COLO668 (cell line): ENCODE results near the gene FRS2.

Experiments used
- DNase-seq: peaks from one replicate; lab custom pipeline; 2025; ENCODE audit not compliant: unreplicated experiment; lab: John Stamatoyannopoulos, UW

Gene FRS2

DNA sequence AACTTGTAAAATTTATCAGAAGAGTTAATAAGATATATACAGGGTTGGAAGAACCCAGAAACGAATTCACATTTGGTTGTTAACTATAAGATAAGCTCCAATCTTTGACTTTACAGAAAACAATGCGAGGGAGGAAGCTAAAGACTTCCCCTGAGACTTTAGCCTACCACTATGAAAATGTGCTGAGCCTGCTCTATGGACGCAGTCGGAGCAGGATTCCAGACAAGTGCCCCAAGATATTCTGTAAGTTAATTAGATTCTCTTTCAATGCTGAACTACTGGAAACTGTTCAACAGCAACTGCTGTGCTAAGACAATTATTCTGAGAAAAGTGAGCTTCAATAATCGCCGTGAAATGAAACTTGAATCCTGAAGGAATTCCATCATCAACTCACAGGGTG lies 148.9 kb downstream of the FRS2 start:
- no peak for DNase-seq

DNA sequence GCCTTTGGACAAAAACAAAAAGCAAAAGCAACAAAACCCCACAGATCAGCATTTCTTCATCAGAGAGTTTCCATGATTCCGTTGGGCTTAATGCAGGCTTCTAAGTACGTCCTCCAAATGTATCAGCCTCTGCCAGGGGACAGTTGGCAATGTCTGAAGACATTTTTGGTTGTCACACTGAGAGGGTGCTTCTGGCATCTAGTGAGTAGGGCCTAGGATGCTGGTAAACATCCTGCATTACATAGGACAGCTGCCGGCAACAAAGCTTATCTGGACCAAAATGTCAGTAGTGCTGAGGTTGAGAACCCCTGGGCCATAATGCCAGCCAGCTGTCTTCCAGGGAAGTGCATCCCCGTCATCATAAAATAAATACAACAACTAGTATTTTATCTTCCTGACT lies 149.9 kb downstream of the FRS2 start:
- DNase-seq = no peak

DNA sequence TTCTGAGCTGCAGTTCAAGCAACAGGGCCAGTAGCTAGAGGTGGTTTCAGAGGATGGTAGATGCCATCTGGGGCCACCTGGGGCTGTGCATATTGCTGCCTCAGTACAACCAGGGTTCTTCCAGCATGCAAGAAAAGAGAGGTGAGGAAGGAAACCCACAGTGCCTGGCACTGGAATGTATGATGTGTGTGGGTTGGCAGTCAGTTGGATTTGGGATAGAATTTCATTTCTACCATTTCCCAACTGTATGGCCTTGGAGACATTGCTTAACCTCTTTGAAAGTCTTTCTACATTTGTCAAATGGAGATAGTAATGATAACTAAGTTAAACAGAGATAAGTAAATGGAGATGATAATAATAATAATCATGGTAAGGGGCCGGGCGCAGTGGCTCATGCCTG lies 150.7 kb downstream of the FRS2 start:
- no peak for DNase-seq

DNA sequence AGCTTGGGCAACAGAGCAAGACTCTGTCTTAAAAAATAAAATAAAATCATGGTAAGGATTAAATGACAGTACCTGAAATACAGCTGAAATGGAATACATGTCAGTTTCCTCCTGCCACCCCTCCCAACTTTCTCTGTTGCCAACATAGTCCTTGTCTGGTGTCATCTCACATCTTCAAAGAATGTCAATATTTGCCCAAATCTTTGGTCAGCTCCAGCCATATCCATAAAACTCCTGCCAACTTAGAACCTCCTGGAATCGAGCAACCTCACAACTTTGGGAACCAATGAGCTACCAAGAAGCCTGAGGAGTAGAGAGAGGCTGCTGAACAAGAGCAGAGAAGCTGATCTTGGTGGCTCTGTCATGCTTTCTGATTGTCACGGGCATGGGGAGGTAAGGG lies 151.4 kb downstream of the FRS2 start:
- DNase-seq = no peak

DNA sequence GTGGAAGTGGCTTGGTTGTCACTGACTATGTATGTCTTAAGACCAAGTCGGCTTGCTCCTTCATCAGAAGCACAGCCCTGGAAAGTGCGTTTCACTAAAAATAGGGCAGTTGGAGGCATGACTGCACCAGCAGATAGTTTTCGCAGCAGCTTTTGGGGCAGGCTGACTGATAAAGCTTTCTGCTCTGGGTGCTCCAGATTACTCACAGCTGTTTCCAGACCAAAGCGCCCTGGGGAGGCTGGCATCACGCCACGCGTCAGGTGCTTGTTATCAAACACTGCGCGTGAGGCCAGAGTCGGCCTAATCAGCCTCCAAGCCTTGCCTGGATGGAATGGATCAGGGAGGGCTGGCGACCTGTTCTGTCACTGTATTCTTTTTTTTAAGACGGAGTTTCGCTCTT lies 153.8 kb downstream of the FRS2 start:
- DNase-seq = no peak

DNA sequence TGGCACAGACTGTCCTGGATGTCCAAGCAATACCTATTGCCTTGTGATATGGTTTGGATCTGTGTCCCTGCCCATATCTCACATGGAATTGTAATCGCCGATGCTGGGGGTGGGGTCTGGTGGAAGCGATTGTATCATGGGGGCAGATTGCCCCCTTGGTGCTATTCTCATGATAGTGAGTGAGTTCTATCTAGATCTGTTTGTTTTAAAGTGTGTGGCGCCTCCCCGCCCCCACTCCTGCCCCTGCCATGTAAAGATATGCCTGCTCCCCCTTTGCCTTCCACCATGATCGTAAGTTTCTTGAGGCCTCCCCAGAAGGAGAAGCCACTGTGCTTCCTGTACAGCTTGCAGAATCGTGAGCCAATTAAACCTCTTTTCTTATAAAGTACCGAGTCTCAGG lies 157.3 kb downstream of the FRS2 start:
- DNase-seq = no peak
